Measurements from ENCODE around the gene ABCF2.

ABCF2 gene

DNA sequence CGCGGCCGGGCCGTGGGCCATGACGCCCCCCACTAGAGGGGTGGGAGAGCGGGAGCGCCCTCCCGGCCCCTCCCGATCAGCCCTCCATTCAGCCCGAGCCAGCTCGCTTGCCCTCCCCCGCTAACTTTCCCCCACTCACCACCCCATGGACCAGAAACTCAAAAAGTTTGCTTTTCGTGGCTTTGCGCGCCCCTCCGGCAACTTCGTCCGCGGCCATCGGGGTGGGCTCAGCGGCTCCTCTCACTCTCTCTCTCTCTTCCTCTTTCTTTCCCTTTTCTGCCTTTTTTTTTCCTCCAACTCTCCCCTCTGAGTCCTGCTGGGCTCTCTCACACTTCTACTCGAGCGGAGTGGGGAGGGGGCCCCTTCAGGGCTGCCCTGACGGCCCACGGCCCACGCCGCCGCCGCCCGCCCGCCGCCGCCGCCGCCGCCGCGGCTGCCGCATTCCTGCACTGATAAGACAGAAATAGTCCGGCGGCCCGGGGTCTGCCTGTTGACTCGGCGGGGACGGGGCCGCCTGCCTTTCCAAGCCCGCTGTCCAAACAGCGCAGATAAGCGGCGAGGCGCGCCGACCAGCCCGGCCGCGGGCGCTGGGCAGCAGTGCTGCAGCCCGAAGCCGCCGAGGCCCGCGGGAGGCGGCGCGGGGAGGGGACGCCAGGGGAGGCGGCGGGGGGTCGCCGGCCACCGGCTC lies 21.5 kb upstream of the ABCF2 start, which contains the start of gene SMARCD3:
TSS of gene SMARCD3 (minus strand) at position 349 of the 688 bp plus-strand sequence. CDS start at position 217, 132 bp downstream.
- Histone ChIP-seq H2AFZ (ENCODE audit: low read depth, low read length) (peak within 1 kb of the TSS; percentile 6), H2BK12ac (ENCODE audit: low read length in 2 of 2) (peak within 1 kb of the TSS; percentile 88 to 89)

DNA sequence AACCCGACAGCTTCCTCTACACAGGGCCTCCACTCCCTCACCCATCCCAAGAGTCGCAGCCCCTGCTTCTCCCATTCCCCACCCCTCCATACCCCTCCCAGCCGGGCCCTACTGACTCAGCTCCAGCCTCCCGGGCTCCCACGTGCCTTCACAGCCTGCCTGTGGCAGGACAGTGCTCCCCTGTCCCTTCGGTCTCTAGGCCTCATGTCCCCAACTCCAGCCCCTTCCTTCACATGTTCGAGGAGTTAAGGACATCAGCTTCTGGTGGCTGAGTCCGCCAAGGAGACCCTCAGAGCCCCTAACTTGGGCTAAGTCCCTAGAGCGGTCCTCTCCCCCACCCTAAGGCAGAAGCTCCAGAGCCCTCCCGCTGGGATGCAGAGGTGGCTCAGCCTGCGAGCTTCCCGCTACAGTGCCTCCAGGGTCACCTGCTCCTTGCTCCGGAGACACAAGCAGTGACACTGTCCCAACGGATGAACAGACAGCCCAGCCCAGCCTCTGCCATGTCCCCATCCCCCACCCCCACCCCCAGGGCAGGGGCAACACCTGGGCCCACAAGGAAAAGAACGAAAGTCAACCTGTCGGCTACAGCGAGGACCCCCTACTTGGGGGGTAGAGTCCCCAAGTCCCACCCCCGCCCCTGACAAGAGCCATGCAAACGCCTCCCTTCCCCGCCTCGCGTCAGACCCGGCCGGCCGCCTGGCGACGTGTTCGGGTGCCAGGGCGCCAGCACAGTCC lies 20.8 kb upstream of the ABCF2 start:
- WGBS: 5% methylated on average over 29 of the region's 29 CpGs
- H3K9me3 ChIP-seq (ENCODE audit: control insufficient read depth, low read length): no peaks in the 10 kb centered on the region

More for the DNA sequence above, 21.5 kb upstream of the ABCF2 start, which contains the start of gene SMARCD3:
- H3K4me3 ChIP-seq (ENCODE audit: insufficient read depth in 1 of 2, low read depth in 1 of 2, low read length in 2 of 2): peak within 1 kb of the TSS; percentile 74 to 84
- H2BK5ac ChIP-seq (ENCODE audit: low read depth, low read length, poor library complexity, severe bottlenecking): peak within 1 kb of the TSS; percentile 1
- DNase-seq: peak; percentile 77
- peaks cover 0 to 5% of the 10 kb centered on the region in 2 experiments for H3K36me3 ChIP-seq (ENCODE audit: control insufficient read depth in 1 of 2, insufficient read depth in 2 of 2, low read depth in 1 of 2, low read length in 2 of 2)
- peak within 1 kb of the TSS; percentile 87 for H3K9ac ChIP-seq (ENCODE audit: low read length)
- WGBS: under 1% methylated on average over 62 of the region's 71 CpGs
- H3K27me3 ChIP-seq (ENCODE audit: control insufficient read depth in 1 of 2, insufficient read depth in 1 of 2, low read length in 2 of 2): no peaks in the 10 kb centered on the region
- H3K18ac ChIP-seq (ENCODE audit: low read depth in 1 of 2, low read length in 2 of 2): peak within 1 kb of the TSS; percentile 87 to 99
- peak within 1 kb of the TSS; percentile 91 for H2BK15ac ChIP-seq (ENCODE audit: low read depth, poor library complexity, severe bottlenecking)
- peak within 1 kb of the TSS; percentile 14 for H2AK5ac ChIP-seq (ENCODE audit: low read length, severe bottlenecking)
- peak within 1 kb of the TSS in 1 of 2 experiments; percentile 77 for H3K23ac ChIP-seq (ENCODE audit: low read length in 2 of 2)
- H3K9me3 ChIP-seq (ENCODE audit: control insufficient read depth, low read length): no peaks in the 10 kb centered on the region
- peaks cover 19% of the 10 kb centered on the region for H3K79me1 ChIP-seq (replicated peaks; ENCODE audit: low read length, poor library complexity, severe bottlenecking)
- peak within 1 kb of the TSS; percentile 75 to 93 for H3K4ac ChIP-seq (ENCODE audit: low read depth in 1 of 2, low read length in 2 of 2)
- H4K8ac ChIP-seq (ENCODE audit: low read length): peak within 1 kb of the TSS; percentile 99
- peak within 1 kb of the TSS; percentile 80 for H3K4me2 ChIP-seq (ENCODE audit: low read length, poor library complexity, severe bottlenecking)
- peak within 1 kb of the TSS; percentile 98 for H4K91ac ChIP-seq (ENCODE audit: low read length)
- H2BK120ac ChIP-seq (ENCODE audit: low read depth, low read length): peak within 1 kb of the TSS; percentile 94
- peak within 1 kb of the TSS; percentile 89 for H3K27ac ChIP-seq (ENCODE audit: low read length, poor library complexity, severe bottlenecking)
- H3K4me1 ChIP-seq (ENCODE audit: control insufficient read depth, insufficient read depth, low read depth, low read length): peaks cover 67% of the 10 kb centered on the region
- peak within 1 kb of the TSS in 1 of 2 experiments; percentile 91 for H3K14ac ChIP-seq (ENCODE audit: low read length in 2 of 2)

DNA sequence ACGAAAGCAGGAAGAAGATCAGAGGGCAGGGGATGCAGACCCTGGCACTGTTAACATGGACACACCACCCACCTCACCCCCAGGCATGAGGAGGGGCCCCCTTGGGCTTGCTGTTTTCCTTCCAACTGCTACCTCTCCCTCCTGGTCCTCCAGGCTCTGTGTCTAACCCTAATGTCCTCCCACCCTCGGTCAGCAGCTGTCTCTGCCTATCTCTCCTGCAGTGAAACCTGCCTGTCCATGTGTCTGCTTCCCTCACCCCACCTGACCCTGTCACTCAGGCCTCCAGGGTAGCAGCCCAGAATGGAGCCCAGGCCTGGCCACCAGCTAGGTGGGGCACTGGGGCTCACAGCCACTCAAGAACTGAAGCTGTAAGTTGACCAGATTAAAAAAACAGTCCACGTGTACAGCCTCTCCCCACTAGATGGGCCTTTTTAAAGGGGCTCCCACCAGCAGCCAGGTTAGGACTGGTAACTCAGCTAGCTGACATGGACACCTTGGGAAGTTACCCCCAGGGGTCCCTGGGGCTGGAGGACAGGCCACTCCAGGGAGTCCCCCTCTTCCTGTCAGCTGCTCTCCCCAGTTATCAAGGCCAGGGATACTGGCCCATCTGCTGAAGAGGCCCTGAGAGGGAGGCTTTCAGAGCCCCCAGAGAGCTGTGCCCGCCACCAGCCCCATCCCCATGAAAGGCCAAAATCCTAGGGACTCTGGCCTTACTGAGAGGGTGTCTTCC lies 20.0 kb upstream of the ABCF2 start:
- peak overlapping the region; percentile 74 to 84 for H3K4me3 ChIP-seq (ENCODE audit: insufficient read depth in 1 of 2, low read depth in 1 of 2, low read length in 2 of 2)
- peak overlapping the region; percentile 38 to 99 for H3K18ac ChIP-seq (ENCODE audit: low read depth in 1 of 2, low read length in 2 of 2)
- H3K27me3 ChIP-seq (ENCODE audit: control insufficient read depth in 1 of 2, insufficient read depth in 1 of 2, low read length in 2 of 2): no peaks in the 10 kb centered on the region
- peaks cover 5 to 18% of the 10 kb centered on the region in 2 experiments for H3K36me3 ChIP-seq (ENCODE audit: control insufficient read depth in 1 of 2, insufficient read depth in 2 of 2, low read depth in 1 of 2, low read length in 2 of 2)
- peak overlapping the region; percentile 0 for H3K27ac ChIP-seq (ENCODE audit: low read length, poor library complexity, severe bottlenecking)
- peak overlapping the region; percentile 57 for H4K8ac ChIP-seq (ENCODE audit: low read length)
- peak; percentile 50 for DNase-seq
- no peaks in the 10 kb centered on the region for H3K9me3 ChIP-seq (ENCODE audit: control insufficient read depth, low read length)
- peak overlapping the region; percentile 14 to 89 for H2BK12ac ChIP-seq (ENCODE audit: low read length in 2 of 2)
- peak overlapping the region in 1 of 2 experiments; percentile 67 for H3K23ac ChIP-seq (ENCODE audit: low read length in 2 of 2)
- peaks cover 57% of the 10 kb centered on the region for H3K4me1 ChIP-seq (ENCODE audit: control insufficient read depth, insufficient read depth, low read depth, low read length)
- H3K4ac ChIP-seq (ENCODE audit: low read depth in 1 of 2, low read length in 2 of 2): peak overlapping the region; percentile 52 to 71
- H4K91ac ChIP-seq (ENCODE audit: low read length): peak overlapping the region; percentile 62
- no peak overlapping the region for H2BK120ac ChIP-seq (ENCODE audit: low read depth, low read length)
- 40% methylated on average over 4 of the region's 4 CpGs for WGBS
- peaks cover 23% of the 10 kb centered on the region for H3K79me1 ChIP-seq (replicated peaks; ENCODE audit: low read length, poor library complexity, severe bottlenecking)
- H2AFZ ChIP-seq (ENCODE audit: low read depth, low read length): no peak overlapping the region
- H3K4me2 ChIP-seq (ENCODE audit: low read length, poor library complexity, severe bottlenecking): peak overlapping the region; percentile 72
- peak overlapping the region in 1 of 2 experiments; percentile 61 for H3K14ac ChIP-seq (ENCODE audit: low read length in 2 of 2)
- peak overlapping the region; percentile 27 for H2AK5ac ChIP-seq (ENCODE audit: low read length, severe bottlenecking)
- H2BK5ac ChIP-seq (ENCODE audit: low read depth, low read length, poor library complexity, severe bottlenecking): no peak overlapping the region
- peak overlapping the region; percentile 87 for H3K9ac ChIP-seq (ENCODE audit: low read length)
- peak overlapping the region; percentile 12 for H2BK15ac ChIP-seq (ENCODE audit: low read depth, poor library complexity, severe bottlenecking)

More for the DNA sequence above, 20.8 kb upstream of the ABCF2 start:
- Histone ChIP-seq H3K27ac (ENCODE audit: low read length, poor library complexity, severe bottlenecking) (no peak overlapping the region), H3K9ac (ENCODE audit: low read length) (peak overlapping the region; percentile 87), H2BK15ac (ENCODE audit: low read depth, poor library complexity, severe bottlenecking) (peak overlapping the region; percentile 39), H3K23ac (ENCODE audit: low read length in 2 of 2) (peak overlapping the region in 1 of 2 experiments; percentile 77), H2BK12ac (ENCODE audit: low read length in 2 of 2) (peak overlapping the region; percentile 6 to 89), H3K14ac (ENCODE audit: low read length in 2 of 2) (peak overlapping the region in 1 of 2 experiments; percentile 88), H2AFZ (ENCODE audit: low read depth, low read length) (no peak overlapping the region), H4K91ac (ENCODE audit: low read length) (peak overlapping the region; percentile 92), H3K4me2 (ENCODE audit: low read length, poor library complexity, severe bottlenecking) (peak overlapping the region; percentile 72), H2BK5ac (ENCODE audit: low read depth, low read length, poor library complexity, severe bottlenecking) (no peak overlapping the region), H2BK120ac (ENCODE audit: low read depth, low read length) (peak overlapping the region; percentile 93), H3K79me1 (replicated peaks; ENCODE audit: low read length, poor library complexity, severe bottlenecking) (peaks cover 23% of the 10 kb centered on the region), H3K4me3 (ENCODE audit: insufficient read depth in 1 of 2, low read depth in 1 of 2, low read length in 2 of 2) (peak overlapping the region; percentile 74 to 84), H3K4ac (ENCODE audit: low read depth in 1 of 2, low read length in 2 of 2) (peak overlapping the region; percentile 16 to 93), H3K36me3 (ENCODE audit: control insufficient read depth in 1 of 2, insufficient read depth in 2 of 2, low read depth in 1 of 2, low read length in 2 of 2) (peaks cover 0 to 10% of the 10 kb centered on the region in 2 experiments), H2AK5ac (ENCODE audit: low read length, severe bottlenecking) (peak overlapping the region; percentile 14), H4K8ac (ENCODE audit: low read length) (peak overlapping the region; percentile 71), H3K18ac (ENCODE audit: low read depth in 1 of 2, low read length in 2 of 2) (peak overlapping the region; percentile 87 to 99), H3K4me1 (ENCODE audit: control insufficient read depth, insufficient read depth, low read depth, low read length) (peaks cover 61% of the 10 kb centered on the region), H3K27me3 (ENCODE audit: control insufficient read depth in 1 of 2, insufficient read depth in 1 of 2, low read length in 2 of 2) (no peaks in the 10 kb centered on the region)
- DNase-seq: peak; percentile 57
